Ectodermal cell (in vitro differentiated cells): Measurements from ENCODE around the gene CD101.

Source experiments
- H3K27ac ChIP-seq: 2 replicates; pipeline ENCODE4 v1.7.0; 2013; ENCODE audit warnings: mild to moderate bottlenecking, low read depth, low read length; ENCODE audit not compliant: insufficient read depth, poor library complexity, severe bottlenecking
- H3K27me3 ChIP-seq: 2 replicates; pipeline ENCODE4 v1.7.0; 2013; ENCODE audit warnings: mild to moderate bottlenecking, low read length; ENCODE audit not compliant: insufficient read depth, control insufficient read depth, poor library complexity, severe bottlenecking
- H3K36me3 ChIP-seq: one replicate; pipeline ENCODE4 v1.7.0; 2013; ENCODE audit warnings: low read length; ENCODE audit not compliant: control insufficient read depth, insufficient read depth
- H3K4me1 ChIP-seq: one replicate; pipeline ENCODE4 v1.7.0; 2013; ENCODE audit warnings: low read length; ENCODE audit not compliant: control insufficient read depth, insufficient read depth
- H3K4me3 ChIP-seq: 2 replicates; pipeline ENCODE4 v1.7.0; 2013; ENCODE audit warnings: low read depth, low read length, control low read depth; ENCODE audit not compliant: insufficient read depth
- H3K9me3 ChIP-seq: 2 replicates; pipeline ENCODE4 v1.7.0; 2013; ENCODE audit warnings: mild to moderate bottlenecking, low read length, moderate library complexity; ENCODE audit not compliant: control insufficient read depth
- whole genome bisulfite sequencing, 2 experiments: methylation state at CpG; one replicate each; pipeline ENCODE4 v1.1.7; 2013; ENCODE audit warnings: missing lambda C conversion rate in 2 of 2; 5-methylcytosine and 5-hydroxymethylcytosine counted together

The CD101 gene

DNA sequence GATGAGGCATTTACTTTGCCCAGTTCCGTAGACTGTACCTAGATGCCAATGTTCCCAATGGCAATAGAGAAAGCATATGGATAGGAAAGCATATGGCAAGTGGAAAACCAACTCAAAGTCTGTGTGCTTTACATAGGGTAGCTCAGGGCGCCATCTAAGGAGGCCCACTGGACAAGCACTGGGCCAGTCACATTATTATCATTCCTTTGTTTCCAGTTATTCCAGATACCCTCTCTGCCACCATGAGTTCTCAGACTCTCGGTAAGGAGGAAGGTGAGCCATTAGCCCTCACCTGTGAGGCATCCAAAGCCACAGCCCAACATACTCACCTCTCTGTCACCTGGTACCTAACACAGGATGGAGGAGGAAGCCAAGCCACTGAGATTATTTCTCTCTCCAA, 9.8 kb downstream of the CD101 start:
- Histone ChIP-seq H3K9me3 (no peaks in the 10 kb centered on the region), H3K27me3 (no peaks in the 10 kb centered on the region), H3K4me1 (peaks cover 3% of the 10 kb centered on the region), H3K36me3 (no peaks in the 10 kb centered on the region), H3K27ac (no peak overlapping the region), H3K4me3 (no peak overlapping the region)
- 92 to 94% methylated on average over 3 of the region's 3 CpGs for WGBS, 2 experiments

DNA sequence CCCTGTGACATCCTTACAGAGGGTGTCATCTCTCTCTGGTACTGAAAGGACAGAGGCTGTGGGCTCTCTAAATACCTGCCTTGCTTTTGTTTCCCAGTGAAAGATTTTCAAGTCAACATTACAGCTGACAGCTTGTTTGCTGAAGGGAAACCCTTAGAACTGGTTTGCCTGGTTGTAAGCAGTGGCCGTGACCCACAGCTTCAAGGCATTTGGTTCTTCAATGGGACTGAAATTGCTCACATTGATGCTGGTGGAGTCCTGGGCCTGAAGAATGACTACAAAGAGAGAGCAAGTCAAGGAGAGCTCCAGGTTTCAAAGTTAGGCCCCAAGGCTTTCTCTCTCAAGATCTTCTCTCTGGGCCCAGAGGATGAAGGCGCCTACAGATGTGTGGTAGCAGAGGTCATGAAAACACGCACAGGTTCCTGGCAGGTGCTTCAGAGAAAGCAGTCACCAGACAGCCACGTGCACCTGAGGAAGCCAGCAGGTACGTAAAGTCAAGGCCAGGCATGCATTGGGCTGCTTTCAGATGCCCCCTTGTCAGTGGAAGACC, 11.8 kb downstream of the CD101 start:
- no peaks in the 10 kb centered on the region for H3K27me3 ChIP-seq
- no peaks in the 10 kb centered on the region for H3K36me3 ChIP-seq
- H3K4me3 ChIP-seq, result no peak overlapping the region
- H3K27ac ChIP-seq, result no peak overlapping the region
- H3K4me1 ChIP-seq, result peaks cover 3% of the 10 kb centered on the region
- no peaks in the 10 kb centered on the region for H3K9me3 ChIP-seq
- 92 to 95% methylated on average over 5 of the region's 5 CpGs for WGBS, 2 experiments

DNA sequence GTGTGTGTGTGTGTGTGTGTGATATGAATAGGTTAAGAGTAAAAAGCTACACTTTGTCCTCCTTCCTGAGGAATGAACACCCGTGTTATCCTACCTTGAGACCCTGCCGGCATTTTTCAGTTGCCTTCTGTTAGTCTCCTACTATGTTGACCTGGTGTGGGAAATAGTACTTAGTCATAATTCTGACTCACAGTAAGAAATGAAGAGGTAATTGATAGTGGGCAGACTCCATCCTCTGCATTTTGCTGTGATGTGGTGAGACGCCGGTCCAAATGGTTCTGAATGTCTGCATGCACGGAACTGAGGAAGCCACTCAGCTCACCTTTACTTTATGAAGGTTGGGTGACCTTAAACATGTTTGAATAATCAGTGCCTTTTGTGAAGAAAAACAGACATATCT, 12.6 kb downstream of the CD101 start:
- WGBS, 2 experiments, result 95 to 98% methylated on average over 5 of the region's 5 CpGs
- H3K4me1 ChIP-seq, result peaks cover 3% of the 10 kb centered on the region
- no peaks in the 10 kb centered on the region for H3K9me3 ChIP-seq
- no peak overlapping the region for H3K4me3 ChIP-seq
- H3K27ac ChIP-seq, result no peak overlapping the region
- no peaks in the 10 kb centered on the region for H3K27me3 ChIP-seq
- no peaks in the 10 kb centered on the region for H3K36me3 ChIP-seq

DNA sequence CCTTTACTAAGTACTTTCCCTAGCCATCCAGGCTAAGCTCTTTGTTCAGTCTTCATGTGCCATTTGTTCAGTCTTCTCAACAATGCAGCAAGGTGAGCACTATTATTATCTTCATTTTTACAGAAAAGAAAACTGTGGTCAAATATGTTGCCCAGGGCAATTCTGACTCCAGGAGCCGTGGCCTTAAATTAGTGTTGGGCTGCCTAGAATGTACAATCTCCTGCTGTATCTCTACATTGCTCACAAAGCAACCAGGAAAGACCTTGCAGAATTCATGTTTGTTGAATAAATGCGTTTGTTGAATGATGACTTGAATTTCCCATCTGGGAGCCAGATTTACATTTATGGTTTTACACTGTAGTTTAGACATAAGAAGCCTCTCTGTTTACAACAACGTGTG, 14.2 kb downstream of the CD101 start:
- H3K9me3 ChIP-seq, result no peaks in the 10 kb centered on the region
- WGBS, 2 experiments, result 91 to 96% methylated on average over 3 of the region's 3 CpGs
- H3K27me3 ChIP-seq, result no peaks in the 10 kb centered on the region
- H3K27ac ChIP-seq, result no peak overlapping the region
- no peaks in the 10 kb centered on the region for H3K36me3 ChIP-seq
- H3K4me3 ChIP-seq, result no peak overlapping the region
- peaks cover 3% of the 10 kb centered on the region for H3K4me1 ChIP-seq

DNA sequence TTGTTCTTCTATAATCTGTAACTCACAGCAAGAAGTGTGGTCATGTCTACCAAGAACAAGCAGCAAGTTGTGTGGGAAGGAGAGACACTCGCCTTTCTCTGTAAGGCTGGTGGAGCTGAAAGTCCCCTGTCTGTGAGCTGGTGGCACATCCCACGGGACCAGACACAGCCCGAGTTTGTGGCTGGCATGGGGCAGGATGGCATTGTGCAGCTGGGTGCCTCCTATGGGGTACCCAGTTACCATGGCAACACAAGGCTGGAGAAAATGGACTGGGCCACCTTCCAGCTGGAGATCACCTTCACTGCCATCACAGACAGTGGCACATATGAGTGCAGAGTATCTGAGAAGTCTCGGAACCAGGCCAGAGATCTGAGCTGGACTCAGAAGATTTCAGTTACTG, 15.5 kb downstream of the CD101 start:
- H3K9me3 ChIP-seq, result no peaks in the 10 kb centered on the region
- no peaks in the 10 kb centered on the region for H3K36me3 ChIP-seq
- H3K4me3 ChIP-seq, result no peak overlapping the region
- WGBS, 2 experiments, result 91 to 95% methylated on average over 4 of the region's 4 CpGs
- H3K27ac ChIP-seq, result no peak overlapping the region
- H3K4me1 ChIP-seq, result no peaks in the 10 kb centered on the region
- H3K27me3 ChIP-seq, result no peaks in the 10 kb centered on the region

DNA sequence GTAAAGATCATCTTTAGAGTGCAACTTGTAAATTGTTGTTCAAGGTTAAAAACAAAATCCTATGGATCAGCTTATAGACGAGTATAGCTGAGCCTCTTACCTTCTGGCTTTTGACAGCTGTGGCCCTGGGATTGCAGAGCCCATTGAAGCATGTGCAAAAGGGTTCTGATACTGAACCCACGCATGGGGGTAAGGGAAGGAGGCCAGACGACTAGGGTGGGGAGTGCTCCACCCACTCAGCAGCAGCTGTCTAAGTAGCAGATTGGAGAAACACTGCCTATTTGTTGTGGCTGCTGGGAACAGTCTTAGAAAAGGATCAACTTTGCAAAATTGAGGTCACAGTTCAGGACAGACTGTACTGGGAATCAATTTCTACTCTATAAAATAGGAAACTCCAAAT, 16.1 kb downstream of the CD101 start:
- Histone ChIP-seq H3K4me1 (no peaks in the 10 kb centered on the region), H3K27me3 (no peaks in the 10 kb centered on the region), H3K9me3 (no peaks in the 10 kb centered on the region), H3K4me3 (no peak overlapping the region), H3K27ac (no peak overlapping the region), H3K36me3 (no peaks in the 10 kb centered on the region)
- 72 to 73% methylated on average over 3 of the region's 3 CpGs for WGBS, 2 experiments

DNA sequence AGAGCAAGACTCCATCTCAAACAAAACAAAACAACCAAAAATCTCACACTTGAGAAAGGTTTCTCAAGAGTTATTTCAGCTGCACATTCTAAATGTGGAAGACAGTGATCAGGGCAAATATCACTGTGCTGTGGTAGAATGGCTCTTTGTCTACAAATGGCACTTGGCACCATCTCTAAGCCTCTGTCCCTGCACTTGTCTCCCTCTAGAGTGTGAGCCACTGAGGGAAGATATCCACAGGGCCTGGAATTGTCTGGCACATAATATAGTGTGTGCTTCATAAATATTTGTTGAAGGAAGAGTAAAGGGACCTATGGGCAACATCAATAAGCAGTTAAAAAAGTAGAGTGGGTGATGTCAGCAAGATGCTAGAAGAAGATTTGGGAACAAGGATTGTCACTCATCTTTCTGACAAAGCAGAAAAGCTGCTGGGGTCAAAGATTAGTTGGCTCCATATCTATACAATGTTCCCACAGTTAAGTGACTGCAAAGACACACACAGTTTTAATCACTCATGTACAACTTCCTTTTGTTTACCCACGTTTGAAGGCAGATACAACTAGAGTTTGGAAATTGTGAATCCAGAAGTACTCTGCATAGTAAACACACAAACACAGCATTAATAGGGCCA, 19.1 kb downstream of the CD101 start:
- no peaks in the 10 kb centered on the region for H3K36me3 ChIP-seq
- WGBS, 2 experiments, result 76 to 83% methylated on average over 1 of the region's 1 CpG
- H3K27me3 ChIP-seq, result no peaks in the 10 kb centered on the region
- H3K9me3 ChIP-seq, result no peaks in the 10 kb centered on the region
- no peaks in the 10 kb centered on the region for H3K4me1 ChIP-seq
- H3K27ac ChIP-seq, result no peak overlapping the region
- no peak overlapping the region for H3K4me3 ChIP-seq

DNA sequence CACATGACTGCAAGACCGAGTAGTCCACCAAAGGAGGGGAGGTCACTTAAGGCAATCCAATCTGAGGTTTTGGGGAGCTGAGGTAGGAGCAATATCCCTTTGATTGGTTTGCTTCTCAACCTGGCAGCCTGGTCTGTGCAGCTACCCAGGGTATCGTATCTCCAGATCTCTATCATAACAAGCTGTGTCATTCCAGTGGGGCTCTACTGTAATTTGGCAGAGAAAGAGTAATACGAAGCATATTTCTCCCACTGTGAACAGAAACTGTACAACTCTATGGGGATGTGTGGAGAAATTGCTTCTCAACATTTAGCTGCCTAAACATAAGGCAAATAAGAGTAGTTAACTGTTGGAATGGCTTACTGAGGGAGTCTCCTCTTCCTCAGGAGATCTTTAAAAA, 20.6 kb downstream of the CD101 start:
- Histone ChIP-seq H3K36me3 (no peaks in the 10 kb centered on the region), H3K9me3 (no peaks in the 10 kb centered on the region), H3K4me3 (no peak overlapping the region), H3K27me3 (no peaks in the 10 kb centered on the region), H3K4me1 (no peaks in the 10 kb centered on the region), H3K27ac (no peak overlapping the region)
- 92 to 98% methylated on average over 3 of the region's 3 CpGs for WGBS, 2 experiments

DNA sequence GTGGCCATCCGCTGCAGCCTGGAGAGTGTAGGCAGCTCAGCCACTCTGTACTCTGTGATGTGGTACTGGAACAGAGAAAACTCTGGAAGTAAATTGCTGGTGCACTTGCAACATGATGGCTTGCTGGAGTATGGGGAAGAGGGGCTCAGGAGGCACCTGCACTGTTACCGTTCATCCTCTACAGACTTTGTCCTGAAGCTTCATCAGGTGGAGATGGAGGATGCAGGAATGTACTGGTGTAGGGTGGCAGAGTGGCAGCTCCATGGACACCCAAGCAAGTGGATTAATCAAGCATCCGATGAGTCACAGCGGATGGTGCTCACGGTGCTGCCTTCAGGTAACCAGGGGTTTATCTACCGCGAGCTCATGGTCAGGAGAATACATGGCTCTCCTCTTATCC, 24.0 kb downstream of the CD101 start:
- Histone ChIP-seq H3K9me3 (no peaks in the 10 kb centered on the region), H3K4me1 (no peaks in the 10 kb centered on the region), H3K4me3 (no peak overlapping the region), H3K36me3 (no peaks in the 10 kb centered on the region), H3K27me3 (no peaks in the 10 kb centered on the region), H3K27ac (no peak overlapping the region)
- WGBS, 2 experiments, result 95 to 96% methylated on average over 7 of the region's 7 CpGs

DNA sequence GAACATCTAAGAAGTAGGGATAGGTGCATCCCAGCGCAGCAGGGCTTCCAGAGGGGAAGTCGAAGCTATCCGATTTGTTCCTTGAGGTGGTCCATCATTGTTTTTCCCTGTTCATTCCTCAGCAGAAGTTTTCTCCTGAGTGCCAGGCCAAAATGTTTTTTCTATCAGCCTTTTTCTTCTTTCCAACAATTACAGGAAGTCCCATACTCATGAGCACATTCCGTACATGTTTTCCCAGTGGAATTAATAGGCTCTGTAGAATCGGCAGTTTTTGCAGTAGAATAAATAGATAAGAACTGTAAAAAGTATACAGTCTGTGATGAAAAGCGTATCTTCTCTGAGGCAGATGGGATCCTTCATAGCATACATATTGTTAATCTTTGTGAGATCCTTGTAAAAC, 24.8 kb downstream of the CD101 start:
- H3K4me1 ChIP-seq, result no peaks in the 10 kb centered on the region
- no peak overlapping the region for H3K4me3 ChIP-seq
- no peak overlapping the region for H3K27ac ChIP-seq
- no peaks in the 10 kb centered on the region for H3K36me3 ChIP-seq
- H3K9me3 ChIP-seq, result no peaks in the 10 kb centered on the region
- no peaks in the 10 kb centered on the region for H3K27me3 ChIP-seq
- 98% methylated on average over 6 of the region's 6 CpGs for WGBS, 2 experiments

DNA sequence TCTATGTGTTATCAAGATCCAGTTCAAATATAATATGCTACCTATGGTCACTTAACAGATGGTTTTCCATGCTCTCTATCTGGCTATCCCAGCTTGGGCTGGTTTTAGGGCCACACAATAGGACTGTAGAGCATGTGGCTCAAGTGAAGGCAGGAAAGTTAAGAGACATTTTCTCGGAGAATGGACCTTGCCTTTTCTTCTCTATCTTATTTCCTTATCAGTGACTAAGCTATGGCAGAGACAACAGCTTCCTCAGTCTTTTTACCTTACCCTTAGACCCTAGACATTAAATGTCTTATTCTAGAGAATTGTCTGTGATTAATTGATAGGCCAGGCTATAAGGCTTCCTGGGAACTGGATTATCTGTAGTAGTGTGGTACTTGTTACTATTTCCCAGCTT, 28.1 kb downstream of the CD101 start:
- H3K4me3 ChIP-seq, result no peak overlapping the region
- H3K27me3 ChIP-seq, result no peaks in the 10 kb centered on the region
- no peaks in the 10 kb centered on the region for H3K9me3 ChIP-seq
- H3K4me1 ChIP-seq, result no peaks in the 10 kb centered on the region
- no peak overlapping the region for H3K27ac ChIP-seq
- WGBS, 2 experiments, result 57 to 90% methylated on average over 1 of the region's 1 CpG
- no peaks in the 10 kb centered on the region for H3K36me3 ChIP-seq
